ENCODE results near the gene ARMC8. TPM values are rescaled to one million over a fixed set of nuclear protein-coding genes. Genes with fewer than 3 reads are reported as not detected.

The ARMC8 gene
- total RNA-seq, 1 experiment from 2014 or later, result 52.6 TPM

GRCh38 chr3:138259126-138259525 is 72.0 kb downstream of the ARMC8 start:
- no peaks in the 10 kb centered on the region for H3K9me3 ChIP-seq
- DNase-seq, result no peak
- Mint-ChIP-seq H3K27ac (ENCODE audit: unreplicated experiment) (no peak overlapping the region), H3K9me3 (ENCODE audit: unreplicated experiment) (no peaks in the 10 kb centered on the region), H3K4me1 (ENCODE audit: low read depth, unreplicated experiment) (peaks cover 22% of the 10 kb centered on the region), H3K36me3 (ENCODE audit: insufficient read depth, unreplicated experiment) (peaks cover 18% of the 10 kb centered on the region), H3K27me3 (ENCODE audit: insufficient read depth, unreplicated experiment) (no peaks in the 10 kb centered on the region), H3K4me3 (ENCODE audit: unreplicated experiment) (no peak overlapping the region)
- H3K4me1 ChIP-seq, result peaks cover 15% of the 10 kb centered on the region
- H3K4me3 ChIP-seq (ENCODE audit: low read depth, low read length), result no peak overlapping the region
- BruUV-seq (replicated peaks), result no TSS peak
- TF ChIP-seq, protein P1, sequence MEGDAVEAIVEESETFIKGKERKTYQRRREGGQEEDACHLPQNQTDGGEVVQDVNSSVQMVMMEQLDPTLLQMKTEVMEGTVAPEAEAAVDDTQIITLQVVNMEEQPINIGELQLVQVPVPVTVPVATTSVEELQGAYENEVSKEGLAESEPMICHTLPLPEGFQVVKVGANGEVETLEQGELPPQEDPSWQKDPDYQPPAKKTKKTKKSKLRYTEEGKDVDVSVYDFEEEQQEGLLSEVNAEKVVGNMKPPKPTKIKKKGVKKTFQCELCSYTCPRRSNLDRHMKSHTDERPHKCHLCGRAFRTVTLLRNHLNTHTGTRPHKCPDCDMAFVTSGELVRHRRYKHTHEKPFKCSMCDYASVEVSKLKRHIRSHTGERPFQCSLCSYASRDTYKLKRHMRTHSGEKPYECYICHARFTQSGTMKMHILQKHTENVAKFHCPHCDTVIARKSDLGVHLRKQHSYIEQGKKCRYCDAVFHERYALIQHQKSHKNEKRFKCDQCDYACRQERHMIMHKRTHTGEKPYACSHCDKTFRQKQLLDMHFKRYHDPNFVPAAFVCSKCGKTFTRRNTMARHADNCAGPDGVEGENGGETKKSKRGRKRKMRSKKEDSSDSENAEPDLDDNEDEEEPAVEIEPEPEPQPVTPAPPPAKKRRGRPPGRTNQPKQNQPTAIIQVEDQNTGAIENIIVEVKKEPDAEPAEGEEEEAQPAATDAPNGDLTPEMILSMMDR (IDR thresholded peaks at IDR 0.05; ENCODE audit: insufficient read depth in 1 of 2, low read depth in 1 of 2, low read length in 1 of 2, severe bottlenecking in 1 of 2, unreplicated experiment in 1 of 2), result no peak
- CTCF ChIA-PET, result no interaction called here
- H3K27me3 ChIP-seq (replicated peaks; ENCODE audit: control insufficient read depth, insufficient read depth, low read length), result no peaks in the 10 kb centered on the region
- intact Hi-C loops (cut with micrococcal nuclease; ENCODE audit: unreplicated experiment), result loop anchor here (2.0 kb wide), 1 partner anchor 78 kb away; no protein-coding TSS in a partner anchor
- no peaks in the 10 kb centered on the region for H3K36me3 ChIP-seq (ENCODE audit: control insufficient read depth, insufficient read depth, low read length)
- POLR2A ChIA-PET, result no interaction called here

GRCh38 chr3:138260611-138261010 is 73.5 kb downstream of the ARMC8 start:
- peaks cover 18% of the 10 kb centered on the region for H3K36me3 Mint-ChIP-seq (ENCODE audit: insufficient read depth, unreplicated experiment)
- BruUV-seq (replicated peaks), result no TSS peak
- H3K9me3 Mint-ChIP-seq (ENCODE audit: unreplicated experiment), result no peaks in the 10 kb centered on the region
- no peaks in the 10 kb centered on the region for H3K27me3 Mint-ChIP-seq (ENCODE audit: insufficient read depth, unreplicated experiment)
- DNase-seq, result peak in 1 of 2 experiments; percentile 7
- TF ChIP-seq, protein P1 (IDR thresholded peaks at IDR 0.05; ENCODE audit: insufficient read depth in 1 of 2, low read depth in 1 of 2, low read length in 1 of 2, severe bottlenecking in 1 of 2, unreplicated experiment in 1 of 2), result no peak
- no peak overlapping the region for H3K4me3 ChIP-seq (ENCODE audit: low read depth, low read length)
- POLR2A ChIA-PET, result no interaction called here
- peaks cover 18% of the 10 kb centered on the region for H3K4me1 Mint-ChIP-seq (ENCODE audit: low read depth, unreplicated experiment)
- peaks cover 15% of the 10 kb centered on the region for H3K4me1 ChIP-seq
- CTCF ChIA-PET, result no interaction called here
- no peaks in the 10 kb centered on the region for H3K36me3 ChIP-seq (ENCODE audit: control insufficient read depth, insufficient read depth, low read length)
- intact Hi-C loops (cut with micrococcal nuclease; ENCODE audit: unreplicated experiment), result no loop called here
- H3K27ac Mint-ChIP-seq (ENCODE audit: unreplicated experiment), result no peak overlapping the region
- no peaks in the 10 kb centered on the region for H3K27me3 ChIP-seq (replicated peaks; ENCODE audit: control insufficient read depth, insufficient read depth, low read length)
- no peaks in the 10 kb centered on the region for H3K9me3 ChIP-seq
- no peak overlapping the region for H3K4me3 Mint-ChIP-seq (ENCODE audit: unreplicated experiment)

DNA sequence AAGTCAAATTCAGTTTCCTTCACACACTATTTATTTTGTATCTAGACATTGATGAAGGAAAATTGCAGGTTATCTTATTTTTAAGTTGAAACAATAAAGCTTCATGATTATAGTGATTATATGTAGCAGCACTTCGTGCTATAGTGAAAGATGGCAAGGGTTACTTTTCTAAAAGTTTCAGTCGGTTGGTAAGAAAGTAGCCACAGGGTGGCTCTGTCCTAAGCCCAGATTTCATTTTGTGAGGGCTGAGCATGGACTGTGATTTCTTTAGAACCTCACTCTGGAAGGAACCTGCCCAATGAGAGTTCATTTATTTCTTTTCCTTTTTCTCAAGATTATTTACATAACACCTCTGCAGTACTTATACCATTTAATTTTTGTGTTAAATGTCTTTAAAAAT is 76.0 kb downstream of the ARMC8 start:
- Mint-ChIP-seq H3K27me3 (ENCODE audit: insufficient read depth, unreplicated experiment) (no peaks in the 10 kb centered on the region), H3K4me3 (ENCODE audit: unreplicated experiment) (no peak overlapping the region), H3K9me3 (ENCODE audit: unreplicated experiment) (no peaks in the 10 kb centered on the region), H3K36me3 (ENCODE audit: insufficient read depth, unreplicated experiment) (peaks cover 13% of the 10 kb centered on the region), H3K4me1 (ENCODE audit: low read depth, unreplicated experiment) (peaks cover 18% of the 10 kb centered on the region), H3K27ac (ENCODE audit: unreplicated experiment) (no peak overlapping the region)
- Histone ChIP-seq H3K9me3 (no peaks in the 10 kb centered on the region), H3K4me3 (ENCODE audit: low read depth, low read length) (no peak overlapping the region), H3K36me3 (ENCODE audit: control insufficient read depth, insufficient read depth, low read length) (no peaks in the 10 kb centered on the region), H3K4me1 (peaks cover 15% of the 10 kb centered on the region), H3K27me3 (replicated peaks; ENCODE audit: control insufficient read depth, insufficient read depth, low read length) (no peaks in the 10 kb centered on the region)
- TF ChIP-seq, protein P1 (IDR thresholded peaks at IDR 0.05; ENCODE audit: insufficient read depth in 1 of 2, low read depth in 1 of 2, low read length in 1 of 2, severe bottlenecking in 1 of 2, unreplicated experiment in 1 of 2), result no peak
- POLR2A ChIA-PET, result no interaction called here
- intact Hi-C loops (cut with micrococcal nuclease; ENCODE audit: unreplicated experiment), result no loop called here
- no peak for DNase-seq
- CTCF ChIA-PET, result no interaction called here
- no TSS peak for BruUV-seq (replicated peaks)

Data from Caco-2 (cell line).